Type B pancreatic cell (in vitro differentiated cells): ENCODE data around the gene CDO1. TPM values are rescaled to one million over a fixed set of nuclear protein-coding genes. Genes with fewer than 3 reads are reported as not detected.

Experiments
- DNase-seq: peaks from one replicate; pipeline ENCODE4 v3.0.0; 2021; ENCODE audit warnings: mixed read lengths; ENCODE audit not compliant: unreplicated experiment; ENCODE audit errors: extremely low spot score
- H3K27ac Mint-ChIP-seq: 2 replicates; pipeline ENCODE4 v1.8.0; 2021; ENCODE audit warnings: mild to moderate bottlenecking, mixed read lengths
- H3K27me3 Mint-ChIP-seq: 2 replicates; pipeline ENCODE4 v1.8.0; 2021; ENCODE audit warnings: mixed read lengths
- H3K36me3 Mint-ChIP-seq: 2 replicates; pipeline ENCODE4 v1.8.0; 2021; ENCODE audit warnings: mixed read lengths
- H3K4me1 Mint-ChIP-seq: one replicate; pipeline ENCODE4 v1.8.0; 2021; ENCODE audit warnings: mixed read lengths; ENCODE audit not compliant: unreplicated experiment
- H3K4me3 Mint-ChIP-seq: 2 replicates; pipeline ENCODE4 v1.8.0; 2021; ENCODE audit warnings: mild to moderate bottlenecking, mixed read lengths
- H3K9me3 Mint-ChIP-seq: 2 replicates; pipeline ENCODE4 v1.8.0; 2021; ENCODE audit warnings: mixed read lengths
- CTCF ChIP-seq: fragments of 200-600 bp; sonication (generic); conservative IDR thresholded peaks from 2 replicates; pipeline ENCODE4 v1.5.0; 2021; ENCODE audit warnings: antibody characterized with exemption, mild to moderate bottlenecking
- total RNA-seq: library from RNA; stranded (reverse); gene quantifications from 2 replicates; pipeline ENCODE4 v1.2.1, GENCODE V29; 2021; ENCODE audit warnings: low replicate concordance

Gene CDO1
- total RNA-seq, 1 donor from 2014 or later = 27.9 TPM

- no peak for DNase-seq
- Mint-ChIP-seq H3K27ac (no peak overlapping the region), H3K4me1 (peaks cover 16% of the 10 kb centered on the region), H3K36me3 (peaks cover 16% of the 10 kb centered on the region), H3K27me3 (no peaks in the 10 kb centered on the region), H3K4me3 (no peak overlapping the region), H3K9me3 (peaks cover 11% of the 10 kb centered on the region)
- TF ChIP-seq CTCF = no peak
These were observed 39.5 kb upstream of the CDO1 start for GRCh38 chr5:115855959-115856358.

GRCh38 chr5:115854139-115854538, 37.7 kb upstream of the CDO1 start:
- no peak for TF ChIP-seq CTCF
- DNase-seq = no peak
- Mint-ChIP-seq H3K4me1 (peaks cover 25% of the 10 kb centered on the region), H3K9me3 (peaks cover 11% of the 10 kb centered on the region), H3K27me3 (no peaks in the 10 kb centered on the region), H3K4me3 (no peak overlapping the region), H3K27ac (no peak overlapping the region), H3K36me3 (peaks cover 15% of the 10 kb centered on the region)

- no peak for DNase-seq
- Mint-ChIP-seq H3K27ac (no peak overlapping the region), H3K27me3 (no peaks in the 10 kb centered on the region), H3K4me1 (peaks cover 15% of the 10 kb centered on the region), H3K9me3 (peaks cover 11% of the 10 kb centered on the region), H3K4me3 (peak overlapping the region; percentile 6), H3K36me3 (peaks cover 15% of the 10 kb centered on the region)
- TF ChIP-seq CTCF = no peak
These were observed 34.4 kb upstream of the CDO1 start for GRCh38 chr5:115850744-115851416.

GRCh38 chr5:115849258-115849798, 32.9 kb upstream of the CDO1 start:
- Mint-ChIP-seq H3K27me3 (no peaks in the 10 kb centered on the region), H3K4me3 (no peak overlapping the region), H3K27ac (no peak overlapping the region), H3K4me1 (peaks cover 23% of the 10 kb centered on the region), H3K36me3 (peaks cover 11% of the 10 kb centered on the region), H3K9me3 (peaks cover 11% of the 10 kb centered on the region)
- TF ChIP-seq CTCF = no peak
- no peak for DNase-seq

GRCh38 chr5:115847290-115847689, 30.8 kb upstream of the CDO1 start:
- TF ChIP-seq CTCF = no peak
- no peak overlapping the region for H3K4me3 Mint-ChIP-seq
- H3K9me3 Mint-ChIP-seq = no peaks in the 10 kb centered on the region
- no peak overlapping the region for H3K27ac Mint-ChIP-seq
- H3K4me1 Mint-ChIP-seq = peaks cover 34% of the 10 kb centered on the region
- DNase-seq = no peak
- H3K36me3 Mint-ChIP-seq = no peaks in the 10 kb centered on the region
- H3K27me3 Mint-ChIP-seq = no peaks in the 10 kb centered on the region
